ENCODE data around the gene PNO1.

GRCh38 chr2:68155618-68156017 is 2.1 kb upstream of the PNO1 start:
- TF ChIP-seq JUNB (IDR thresholded peaks at IDR 0.05; ENCODE audit: unreplicated experiment): no peak
- TF ChIP-seq POLR2AphosphoS5 (IDR thresholded peaks at IDR 0.05; ENCODE audit: low read depth): no peak
- TF ChIP-seq CTCF (conservative IDR thresholded peaks at IDR 0.05; ENCODE audit: low read depth in 2 of 2): no peak
- no peak for TF ChIP-seq ZNF331 (CRISPR knock-in tag; IDR thresholded peaks at IDR 0.05; ENCODE audit: low read depth)
- TF ChIP-seq ETS1 (IDR thresholded peaks at IDR 0.05): no peak
- no peak for TF ChIP-seq EZH2 (IDR thresholded peaks at IDR 0.05; ENCODE audit: low read depth, unreplicated experiment)
- TF ChIP-seq CREB1 (CRISPR knock-in tag; IDR thresholded peaks at IDR 0.05; ENCODE audit: low read depth): no peak
- TF ChIP-seq REST (IDR thresholded peaks at IDR 0.05; ENCODE audit: unreplicated experiment): no peak
- TF ChIP-seq EZH2phosphoT487 (IDR thresholded peaks at IDR 0.05; ENCODE audit: unreplicated experiment): no peak
- no peak for TF ChIP-seq NANOG (IDR thresholded peaks at IDR 0.05; ENCODE audit: borderline replicate concordance)
- TF ChIP-seq ZNF462 (CRISPR knock-in tag; IDR thresholded peaks at IDR 0.05): no peak
- TF ChIP-seq STAT1 (IDR thresholded peaks at IDR 0.05; ENCODE audit: unreplicated experiment): no peak
